H9 (cell line): ENCODE data around the gene CYB5A. TPM values are rescaled to one million over a fixed set of nuclear protein-coding genes. Genes with fewer than 3 reads are reported as not detected.

Source experiments
- DNase-seq: peaks from one replicate; pipeline ENCODE4 v3.0.0-alpha.2; 2017
- H2AFZ ChIP-seq: one replicate; pipeline ENCODE4 v1.6.1; 2013; ENCODE audit warnings: mild to moderate bottlenecking, low read length, control low read depth, moderate library complexity
- H2AK5ac ChIP-seq: 2 replicates; pipeline ENCODE4 v1.6.1; 2013; ENCODE audit warnings: low read length, control low read depth, mixed read lengths; ENCODE audit not compliant: insufficient read length
- H2BK120ac ChIP-seq: one replicate; pipeline ENCODE4 v1.6.1; 2013; ENCODE audit warnings: low read depth, mild to moderate bottlenecking, low read length, control low read depth, inconsistent platforms; ENCODE audit not compliant: poor library complexity, severe bottlenecking
- H2BK12ac ChIP-seq: 2 replicates; pipeline ENCODE4 v1.6.1; 2013; ENCODE audit warnings: low read length, control low read depth, mixed read lengths, low read depth; ENCODE audit not compliant: insufficient read length
- H2BK15ac ChIP-seq: 2 replicates; pipeline ENCODE4 v1.6.1; 2013; ENCODE audit warnings: low read depth, low read length, control low read depth
- H2BK20ac ChIP-seq: one replicate; pipeline ENCODE4 v1.6.1; 2013; ENCODE audit warnings: low read depth, mild to moderate bottlenecking, low read length, control low read depth, inconsistent platforms; ENCODE audit not compliant: poor library complexity, severe bottlenecking
- H2BK5ac ChIP-seq: 2 replicates; pipeline ENCODE4 v1.6.1; 2013; ENCODE audit warnings: low read length, control low read depth, mixed read lengths; ENCODE audit not compliant: insufficient read length
- H3K14ac ChIP-seq: 2 replicates; pipeline ENCODE4 v1.6.1; 2013; ENCODE audit warnings: low read length, control low read depth; ENCODE audit not compliant: insufficient read depth
- H3K18ac ChIP-seq: 2 replicates; pipeline ENCODE4 v1.6.1; 2013; ENCODE audit warnings: low read depth, mild to moderate bottlenecking, mixed read lengths, low read length, control low read depth; ENCODE audit not compliant: insufficient read length
- H3K23ac ChIP-seq: 2 replicates; pipeline ENCODE4 v1.6.1; 2013; ENCODE audit warnings: low read length, control low read depth, mixed read lengths, low read depth; ENCODE audit not compliant: insufficient read length
- H3K23me2 ChIP-seq: 2 replicates; pipeline ENCODE4 v1.6.1; 2013; ENCODE audit warnings: low read depth, mild to moderate bottlenecking, mixed read lengths, low read length, control low read depth; ENCODE audit not compliant: insufficient read length, poor library complexity, severe bottlenecking
- H3K27ac ChIP-seq: 2 replicates; pipeline ENCODE4 v1.5.1; 2013; ENCODE audit warnings: low read length, control low read depth, mixed read lengths, low read depth; ENCODE audit not compliant: insufficient read length
- H3K27me3 ChIP-seq: 2 replicates; pipeline ENCODE4 v1.6.1; 2013; ENCODE audit warnings: low read length, control low read depth, inconsistent platforms; ENCODE audit not compliant: insufficient read depth
- H3K4ac ChIP-seq: 2 replicates; pipeline ENCODE4 v1.6.1; 2013; ENCODE audit warnings: low read depth, mild to moderate bottlenecking, control low read depth, inconsistent platforms, low read length, moderate library complexity
- H3K4me1 ChIP-seq: 2 replicates; pipeline ENCODE4 v1.6.1; 2013; ENCODE audit warnings: low read length, control low read depth, inconsistent platforms; ENCODE audit not compliant: insufficient read depth
- H3K4me2 ChIP-seq: 2 replicates; pipeline ENCODE4 v1.6.1; 2013; ENCODE audit warnings: low read length, control low read depth, mixed read lengths; ENCODE audit not compliant: insufficient read length, insufficient read depth
- H3K56ac ChIP-seq: 2 replicates; pipeline ENCODE4 v1.6.1; 2013; ENCODE audit warnings: low read depth, mild to moderate bottlenecking, mixed read lengths, low read length, control low read depth; ENCODE audit not compliant: insufficient read length
- H3K79me1 ChIP-seq: 2 replicates; pipeline ENCODE4 v1.6.1; 2013; ENCODE audit warnings: low read depth, mild to moderate bottlenecking, moderate library complexity, low read length, control low read depth, inconsistent platforms; ENCODE audit not compliant: insufficient read depth, poor library complexity, severe bottlenecking
- H3K79me2 ChIP-seq: 2 replicates; pipeline ENCODE4 v1.6.1; 2013; ENCODE audit warnings: low read length, control low read depth, inconsistent platforms; ENCODE audit not compliant: insufficient read depth
- H3K9ac ChIP-seq: 2 replicates; pipeline ENCODE4 v1.6.1; 2013; ENCODE audit warnings: low read length, control low read depth, mixed read lengths; ENCODE audit not compliant: insufficient read length; ENCODE audit errors: extremely low read depth
- H3K9me3 ChIP-seq: one replicate; pipeline ENCODE4 v1.6.1; 2013; ENCODE audit warnings: low read depth, low read length, inconsistent platforms; ENCODE audit not compliant: control insufficient read depth
- H3T11ph ChIP-seq: one replicate; pipeline ENCODE4 v1.6.1; 2013; ENCODE audit warnings: mild to moderate bottlenecking, low read length, control low read depth, inconsistent platforms
- H4K20me1 ChIP-seq: one replicate; pipeline ENCODE4 v1.6.1; 2013; ENCODE audit not compliant: control insufficient read depth, insufficient read length, insufficient read depth
- H4K5ac ChIP-seq: 2 replicates; pipeline ENCODE4 v1.6.1; 2013; ENCODE audit warnings: low read depth, mild to moderate bottlenecking, mixed read lengths, low read length, control low read depth; ENCODE audit not compliant: insufficient read length
- H4K8ac ChIP-seq: replicated peaks from 2 replicates; pipeline ENCODE4 v1.6.1; 2013; ENCODE audit warnings: low read length, control low read depth, mixed read lengths, low read depth; ENCODE audit not compliant: insufficient read length
- H4K91ac ChIP-seq: 2 replicates; pipeline ENCODE4 v1.6.1; 2013; ENCODE audit warnings: low read depth, mild to moderate bottlenecking, moderate library complexity, mixed read lengths, low read length, control low read depth; ENCODE audit not compliant: insufficient read length
- H3K27ac Mint-ChIP-seq, 3 experiments: 2 replicates in 2 of 3; 3 replicates in 1 of 3; pipeline ENCODE4 v1.8.0; 2020 to 2021; ENCODE audit warnings: mixed read lengths in 3 of 3, mild to moderate bottlenecking in 1 of 3, moderate library complexity in 1 of 3
- H3K27me3 Mint-ChIP-seq: 2 replicates; pipeline ENCODE4 v1.8.0; 2021; ENCODE audit warnings: low read depth, mild to moderate bottlenecking, moderate library complexity, mixed read lengths
- H3K36me3 Mint-ChIP-seq, 3 experiments: 2 replicates in 2 of 3; 3 replicates in 1 of 3; pipeline ENCODE4 v1.8.0; 2020 to 2021; ENCODE audit warnings: low read depth in 3 of 3, mixed read lengths in 3 of 3; ENCODE audit not compliant: insufficient read depth in 1 of 3
- H3K4me1 Mint-ChIP-seq, 2 experiments: 2 replicates each; pipeline ENCODE4 v1.8.0; 2020; ENCODE audit warnings: mixed read lengths in 2 of 2
- H3K4me3 Mint-ChIP-seq, 2 experiments: 2 replicates in 1 of 2; 3 replicates in 1 of 2; pipeline ENCODE4 v1.8.0; 2020 to 2021; ENCODE audit warnings: mild to moderate bottlenecking in 2 of 2, mixed read lengths in 2 of 2, moderate library complexity in 1 of 2
- H3K9me3 Mint-ChIP-seq, 2 experiments: 2 replicates in 1 of 2; 3 replicates in 1 of 2; pipeline ENCODE4 v1.8.0; 2020; ENCODE audit warnings: mild to moderate bottlenecking in 2 of 2, mixed read lengths in 2 of 2, moderate library complexity in 1 of 2
- WGBS: extraction: QIAGEN DNeasy Blood & Tissue Kit; methylation state at CpG from one replicate; pipeline ENCODE4 v1.1.7; 2013; ENCODE audit warnings: missing lambda C conversion rate, low lambda C conversion rate, mixed read lengths; ENCODE audit not compliant: insufficient read length; ENCODE audit errors: extremely low coverage; 5-methylcytosine and 5-hydroxymethylcytosine counted together
- total RNA-seq: library from RNA; stranded (reverse); gene quantifications from 2 replicates; pipeline ENCODE4 v1.2.1, GENCODE V29; 2021
- TF ChIP-seq, protein P1 (sequence below): fragments of 200-600 bp; sonication (generic); conservative IDR thresholded peaks from 3 replicates; pipeline ENCODE4 v1.8.0; 2021; ENCODE audit warnings: antibody characterized with exemption, mild to moderate bottlenecking

The CYB5A gene
- total RNA-seq, 1 experiment from 2014 or later = 93.2 TPM

DNA sequence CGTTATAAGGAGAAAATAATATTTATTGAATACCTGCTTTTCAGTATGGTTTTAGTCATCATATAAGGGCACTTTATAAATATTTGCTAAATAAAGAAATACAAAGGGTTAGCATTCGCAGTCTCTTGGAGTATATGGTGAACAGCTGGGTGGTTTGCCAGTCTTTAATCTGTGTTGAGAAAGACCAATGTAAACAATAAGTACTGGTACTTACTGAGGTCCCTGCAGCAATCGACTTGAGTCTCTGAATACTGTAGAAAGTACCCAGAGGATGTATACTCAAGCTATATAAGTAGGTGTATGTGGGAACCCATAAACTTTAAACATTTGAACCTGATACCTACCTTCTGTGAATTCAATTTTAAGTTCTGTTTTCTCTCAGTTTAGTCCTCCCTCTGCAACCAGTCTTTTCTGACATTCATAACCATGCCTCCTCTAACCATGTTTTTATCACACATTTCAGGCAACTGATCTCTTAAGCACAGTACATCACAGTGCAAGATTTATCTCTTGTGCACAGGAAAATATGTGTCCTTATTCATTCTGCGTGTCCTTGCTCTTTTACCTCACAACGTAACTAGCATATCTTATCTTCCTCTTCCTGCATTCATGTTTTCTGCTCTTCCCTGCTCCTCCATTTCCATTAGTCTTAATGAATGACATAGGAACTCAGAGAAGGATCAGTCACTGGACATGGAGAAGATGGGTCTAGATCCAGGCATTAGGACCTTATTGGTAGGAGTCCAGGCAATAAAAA, 45.6 kb upstream of the CYB5A start:
- no peaks in the 10 kb centered on the region for H3K9me3 ChIP-seq
- no peak overlapping the region for H2BK20ac ChIP-seq
- no peak overlapping the region for H2BK120ac ChIP-seq
- no peak overlapping the region for H3K23ac ChIP-seq
- Mint-ChIP-seq H3K27me3 (no peaks in the 10 kb centered on the region), H3K36me3 (no peaks in the 10 kb centered on the region), H3K9me3 (peaks cover 0 to 2% of the 10 kb centered on the region in 2 experiments; a peak in 2 of 5 replicates), H3K4me3 (no peak overlapping the region), H3K4me1 (peaks cover 11 to 14% of the 10 kb centered on the region in 2 experiments), H3K27ac (no peak overlapping the region)
- H4K5ac ChIP-seq = no peak overlapping the region
- no peaks in the 10 kb centered on the region for H3K23me2 ChIP-seq
- H3K4me2 ChIP-seq = no peak overlapping the region
- no peaks in the 10 kb centered on the region for H3K79me2 ChIP-seq
- no peak overlapping the region for H2BK15ac ChIP-seq
- H4K91ac ChIP-seq = no peak overlapping the region
- TF ChIP-seq, protein P1, sequence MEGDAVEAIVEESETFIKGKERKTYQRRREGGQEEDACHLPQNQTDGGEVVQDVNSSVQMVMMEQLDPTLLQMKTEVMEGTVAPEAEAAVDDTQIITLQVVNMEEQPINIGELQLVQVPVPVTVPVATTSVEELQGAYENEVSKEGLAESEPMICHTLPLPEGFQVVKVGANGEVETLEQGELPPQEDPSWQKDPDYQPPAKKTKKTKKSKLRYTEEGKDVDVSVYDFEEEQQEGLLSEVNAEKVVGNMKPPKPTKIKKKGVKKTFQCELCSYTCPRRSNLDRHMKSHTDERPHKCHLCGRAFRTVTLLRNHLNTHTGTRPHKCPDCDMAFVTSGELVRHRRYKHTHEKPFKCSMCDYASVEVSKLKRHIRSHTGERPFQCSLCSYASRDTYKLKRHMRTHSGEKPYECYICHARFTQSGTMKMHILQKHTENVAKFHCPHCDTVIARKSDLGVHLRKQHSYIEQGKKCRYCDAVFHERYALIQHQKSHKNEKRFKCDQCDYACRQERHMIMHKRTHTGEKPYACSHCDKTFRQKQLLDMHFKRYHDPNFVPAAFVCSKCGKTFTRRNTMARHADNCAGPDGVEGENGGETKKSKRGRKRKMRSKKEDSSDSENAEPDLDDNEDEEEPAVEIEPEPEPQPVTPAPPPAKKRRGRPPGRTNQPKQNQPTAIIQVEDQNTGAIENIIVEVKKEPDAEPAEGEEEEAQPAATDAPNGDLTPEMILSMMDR = no peak
- no peak overlapping the region for H2BK5ac ChIP-seq
- H3K27me3 ChIP-seq = no peaks in the 10 kb centered on the region
- H3K27ac ChIP-seq = no peak overlapping the region
- no peak overlapping the region for H3K56ac ChIP-seq
- no peaks in the 10 kb centered on the region for H4K20me1 ChIP-seq
- no peak overlapping the region for H3K4ac ChIP-seq
- H2AK5ac ChIP-seq = no peak overlapping the region
- no peak overlapping the region for H3K18ac ChIP-seq
- H3K14ac ChIP-seq = no peak overlapping the region
- no peak overlapping the region for H2BK12ac ChIP-seq
- H2AFZ ChIP-seq = no peak overlapping the region
- no peak overlapping the region for H4K8ac ChIP-seq
- H3K4me1 ChIP-seq = no peaks in the 10 kb centered on the region
- no peak overlapping the region for H3T11ph ChIP-seq
- H3K79me1 ChIP-seq = no peaks in the 10 kb centered on the region
- WGBS = no CpG with 5 or more reads among the region's 5 CpGs
- DNase-seq = no peak
- H3K9ac ChIP-seq = no peak overlapping the region
